ENCODE data around the gene MOXD1.

MOXD1 gene

DNA sequence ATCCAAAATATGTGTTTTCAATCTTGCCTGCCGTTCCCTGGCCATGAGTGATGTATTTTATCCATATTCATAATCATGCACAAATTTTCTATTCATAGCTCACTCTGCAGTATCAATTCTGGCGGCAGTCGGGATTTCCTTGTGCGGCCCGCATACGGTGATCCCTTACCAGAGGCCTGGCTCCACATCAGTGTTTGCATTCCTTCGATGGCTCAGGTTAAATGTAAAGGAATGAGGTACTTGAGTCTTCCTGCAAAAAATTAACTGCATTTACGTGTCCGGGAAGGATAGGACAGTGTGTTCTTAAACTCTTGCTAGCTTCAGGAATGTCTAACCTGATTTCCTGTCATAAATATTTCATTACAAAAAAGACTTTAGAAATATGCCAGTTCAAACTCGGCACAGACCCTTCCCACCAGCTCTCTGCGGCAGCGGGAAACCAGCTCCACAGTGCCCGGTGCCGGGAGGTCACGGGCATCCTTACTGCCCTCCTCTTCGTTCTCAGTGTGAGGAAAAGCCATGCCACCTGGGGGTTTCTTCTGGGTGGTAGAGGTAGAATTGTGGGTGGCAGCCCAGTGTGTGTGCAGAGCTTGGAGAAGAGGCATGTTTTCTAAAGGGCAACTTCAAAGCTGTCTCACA is 154.5 kb downstream of the MOXD1 start:
- no peak overlapping the region for H3K4me3 ChIP-seq (ENCODE audit: low read depth, low read length)

DNA sequence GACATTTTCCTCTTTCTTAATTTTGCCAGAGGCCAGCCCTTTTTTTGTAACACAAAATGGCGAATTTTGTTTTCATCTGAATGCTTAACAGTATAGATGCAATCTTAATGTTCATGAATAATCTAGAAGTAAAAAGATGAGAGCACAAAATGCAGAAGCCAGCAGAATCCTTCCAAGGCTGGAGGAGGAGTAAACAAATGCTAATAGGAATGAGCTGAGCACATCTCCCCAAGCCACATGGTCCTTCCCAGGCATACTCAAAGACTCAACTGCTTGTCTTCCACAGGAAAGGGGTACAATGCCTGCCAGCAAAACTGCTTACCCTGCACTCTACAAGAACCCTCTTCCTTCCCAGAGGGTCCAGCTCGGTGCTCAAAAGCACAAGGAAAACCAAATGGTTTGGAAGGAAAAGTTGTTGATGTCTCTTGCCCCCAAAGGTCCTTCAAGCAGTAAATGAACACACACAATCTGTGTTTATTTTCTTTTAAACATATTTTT is 155.1 kb downstream of the MOXD1 start:
- H3K4me3 ChIP-seq (ENCODE audit: low read depth, low read length), result no peak overlapping the region
